SK-N-SH treated with all-trans-retinoic acid at 6 μM for 48 hours (cell line): ENCODE data around the gene DENND2A.

ENCODE experiments used
- ARNTL ChIP-seq: fragments of 450-650 bp; formaldehyde crosslinking; IDR thresholded peaks from 2 replicates; pipeline ENCODE4 v1.5.0; 2020; ENCODE audit warnings: low read depth, mild to moderate bottlenecking, moderate library complexity, borderline replicate concordance
- ISL1 ChIP-seq: fragments of 250-450 bp; sonication (Bioruptor Pico); IDR thresholded peaks from 2 replicates; pipeline ENCODE4 v2.1.2; 2022; ENCODE audit warnings: mild to moderate bottlenecking, moderate library complexity
- PATZ1 ChIP-seq: fragments of 250-450 bp; sonication (Bioruptor Pico); IDR thresholded peaks from 2 replicates; pipeline ENCODE4 v1.8.0; 2020; ENCODE audit warnings: mild to moderate bottlenecking, moderate library complexity, borderline replicate concordance
- PPARA ChIP-seq: fragments of 250-450 bp; sonication (Bioruptor Pico); IDR thresholded peaks from 2 replicates; pipeline ENCODE4 v1.5.0; 2020; ENCODE audit warnings: mild to moderate bottlenecking, borderline replicate concordance
- ZNF565 ChIP-seq: fragments of 450-650 bp; formaldehyde crosslinking; conservative IDR thresholded peaks from 2 replicates; pipeline ENCODE4 v1.5.0; 2020; ENCODE audit warnings: low read depth, mild to moderate bottlenecking, moderate library complexity
- ZNF8 ChIP-seq: fragments of 450-650 bp; formaldehyde crosslinking; IDR thresholded peaks from 2 replicates; pipeline ENCODE4 v1.5.0; 2020; ENCODE audit warnings: mild to moderate bottlenecking, moderate library complexity
- TF ChIP-seq, protein P1 (sequence below): fragments of 250-450 bp; sonication (Bioruptor Pico); IDR thresholded peaks from 2 replicates; pipeline ENCODE4 v1.5.1; 2020; ENCODE audit warnings: low read depth, mild to moderate bottlenecking, moderate library complexity

DNA sequence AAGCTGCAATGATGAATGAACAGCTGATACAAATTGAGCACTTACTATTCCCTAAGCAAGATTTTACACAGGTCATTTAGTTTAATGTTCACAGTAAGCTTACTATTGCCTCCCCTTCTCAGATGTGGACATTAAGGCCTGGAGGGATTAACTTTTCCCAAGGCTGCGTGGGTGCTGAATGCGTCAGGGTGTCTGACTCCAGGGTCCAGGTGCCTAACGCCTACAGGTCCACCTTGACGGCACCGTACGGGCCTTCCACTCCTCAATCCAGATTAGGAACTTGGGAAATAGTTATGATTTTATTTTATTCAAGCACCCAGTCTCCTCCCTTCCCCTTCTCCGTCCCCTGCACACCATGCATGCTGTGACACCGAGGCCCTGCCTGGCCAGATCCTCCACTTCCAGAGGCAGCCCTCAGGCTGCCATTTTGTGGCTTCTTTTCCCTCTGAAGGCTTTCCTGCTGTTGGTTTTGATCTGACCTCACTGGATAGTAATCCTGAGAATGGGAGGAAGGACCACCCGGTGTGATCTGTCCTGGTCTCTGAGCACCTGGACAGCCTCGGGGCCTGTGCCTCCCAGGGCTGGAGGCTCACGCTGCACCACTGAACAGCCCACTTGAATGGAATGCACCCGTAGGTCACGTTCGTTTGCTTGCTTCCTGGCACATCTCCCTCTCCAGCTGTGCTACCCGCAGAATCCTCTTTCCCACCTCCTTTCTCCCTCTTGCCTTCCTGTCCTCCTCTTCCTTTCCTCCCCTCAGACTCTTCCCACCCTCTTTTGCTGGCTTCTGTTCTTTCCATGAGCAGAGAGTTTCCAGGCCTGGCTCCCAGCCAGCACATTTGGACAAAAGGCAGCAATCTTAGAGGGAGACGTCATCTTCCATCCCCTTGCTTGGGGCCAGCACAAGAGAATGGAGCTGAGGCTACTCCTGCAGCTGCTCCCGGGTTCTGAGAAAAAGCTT, 14.4 kb downstream of the DENND2A start:
- no peak for TF ChIP-seq PPARA (CRISPR knock-in tag)
- no peak for TF ChIP-seq ISL1
- TF ChIP-seq, protein P1, sequence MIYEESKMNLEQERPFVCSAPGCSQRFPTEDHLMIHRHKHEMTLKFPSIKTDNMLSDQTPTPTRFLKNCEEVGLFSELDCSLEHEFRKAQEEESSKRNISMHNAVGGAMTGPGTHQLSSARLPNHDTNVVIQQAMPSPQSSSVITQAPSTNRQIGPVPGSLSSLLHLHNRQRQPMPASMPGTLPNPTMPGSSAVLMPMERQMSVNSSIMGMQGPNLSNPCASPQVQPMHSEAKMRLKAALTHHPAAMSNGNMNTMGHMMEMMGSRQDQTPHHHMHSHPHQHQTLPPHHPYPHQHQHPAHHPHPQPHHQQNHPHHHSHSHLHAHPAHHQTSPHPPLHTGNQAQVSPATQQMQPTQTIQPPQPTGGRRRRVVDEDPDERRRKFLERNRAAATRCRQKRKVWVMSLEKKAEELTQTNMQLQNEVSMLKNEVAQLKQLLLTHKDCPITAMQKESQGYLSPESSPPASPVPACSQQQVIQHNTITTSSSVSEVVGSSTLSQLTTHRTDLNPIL (CRISPR knock-in tag) = no peak; the same call in 1 of the 2 replicates
- no peak for TF ChIP-seq ARNTL
- no peak for TF ChIP-seq ZNF8 (CRISPR knock-in tag)
- no peak for TF ChIP-seq PATZ1
- TF ChIP-seq ZNF565 (CRISPR knock-in tag) = no peak
